GM10248 (cell line): ENCODE measurements around the gene PCDHGA2.
"Not testable (repeated sequence)": the region's sequence is repeated elsewhere in the genome, so short reads cannot be mapped to it uniquely, and the experiment has no call there.

Experiments used
- CTCF ChIA-PET: fragments of 300-600 bp; sonication (Branson Sonifier 250); formaldehyde crosslinking; extraction: SDS; loops from one replicate; lab custom pipeline; 2021; ENCODE audit warnings: antibody characterized with exemption; lab: Yijun Ruan, JAX
- POLR2A ChIA-PET: fragments of 350-650 bp; sonication (Branson Sonifier 250); formaldehyde crosslinking; extraction: SDS; loops from one replicate; lab custom pipeline; 2020; ENCODE audit warnings: antibody characterized with exemption; lab: Yijun Ruan, JAX
- DNase-seq: peaks from one replicate; pipeline ENCODE4 v3.0.0; 2012; ENCODE audit errors: extremely low spot score
- TF ChIP-seq, protein P1 (sequence below): IDR thresholded peaks from 2 replicates; pipeline ENCODE4 v1.5.1; 2012; ENCODE audit warnings: mild to moderate bottlenecking, low read depth; ENCODE audit errors: extremely low read depth, missing control alignments, control extremely low read depth

Gene PCDHGA2

DNA sequence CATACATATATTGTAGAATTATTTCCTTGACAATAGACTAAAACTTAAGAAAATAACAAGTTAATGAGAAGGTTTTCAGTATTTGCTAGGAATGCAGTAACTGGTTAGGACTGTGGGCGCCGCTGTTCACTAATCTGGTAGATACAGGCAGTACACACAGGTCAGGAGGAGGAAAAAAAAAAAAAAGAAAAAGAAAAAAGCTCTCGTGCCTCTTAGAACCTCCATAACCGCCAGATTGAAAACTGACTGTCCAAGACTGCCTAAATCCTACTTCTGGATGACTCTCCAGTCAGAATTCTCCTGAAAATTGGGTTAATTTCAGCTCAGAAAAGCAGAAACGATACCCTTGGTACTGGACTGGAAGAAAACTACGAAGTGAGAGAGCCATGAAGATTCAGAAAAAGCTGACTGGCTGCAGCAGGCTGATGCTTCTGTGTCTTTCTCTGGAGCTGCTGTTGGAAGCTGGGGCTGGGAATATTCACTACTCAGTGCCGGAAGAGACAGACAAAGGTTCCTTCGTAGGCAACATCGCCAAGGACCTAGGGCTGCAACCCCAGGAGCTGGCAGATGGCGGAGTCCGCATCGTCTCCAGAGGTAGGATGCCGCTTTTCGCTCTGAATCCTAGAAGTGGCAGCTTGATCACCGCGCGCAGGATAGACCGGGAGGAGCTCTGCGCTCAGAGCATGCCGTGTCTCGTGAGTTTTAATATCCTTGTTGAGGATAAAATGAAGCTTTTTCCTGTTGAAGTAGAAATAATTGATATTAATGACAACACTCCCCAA is 8.1 kb upstream of the PCDHGA2 start, which contains the start of gene PCDHGA1:
Gene PCDHGA1, plus strand, starts transcription at position 216 of the 782 bp plus-strand sequence.
- POLR2A ChIA-PET = interaction anchor here (1.1 kb wide), 1 partner anchor 11 kb away, joined by 4 read pairs; no protein-coding TSS in a partner anchor
- CTCF ChIA-PET = interaction anchor here (0.6 to 4.4 kb wide), 25 partner anchors 9 to 235 kb away, joined by 3 to 53 read pairs (median 5); partner anchors contain the start of genes PCDHB14, PCDHGA10, PCDHGA11 and PCDHGA3
- TF ChIP-seq, protein P1, sequence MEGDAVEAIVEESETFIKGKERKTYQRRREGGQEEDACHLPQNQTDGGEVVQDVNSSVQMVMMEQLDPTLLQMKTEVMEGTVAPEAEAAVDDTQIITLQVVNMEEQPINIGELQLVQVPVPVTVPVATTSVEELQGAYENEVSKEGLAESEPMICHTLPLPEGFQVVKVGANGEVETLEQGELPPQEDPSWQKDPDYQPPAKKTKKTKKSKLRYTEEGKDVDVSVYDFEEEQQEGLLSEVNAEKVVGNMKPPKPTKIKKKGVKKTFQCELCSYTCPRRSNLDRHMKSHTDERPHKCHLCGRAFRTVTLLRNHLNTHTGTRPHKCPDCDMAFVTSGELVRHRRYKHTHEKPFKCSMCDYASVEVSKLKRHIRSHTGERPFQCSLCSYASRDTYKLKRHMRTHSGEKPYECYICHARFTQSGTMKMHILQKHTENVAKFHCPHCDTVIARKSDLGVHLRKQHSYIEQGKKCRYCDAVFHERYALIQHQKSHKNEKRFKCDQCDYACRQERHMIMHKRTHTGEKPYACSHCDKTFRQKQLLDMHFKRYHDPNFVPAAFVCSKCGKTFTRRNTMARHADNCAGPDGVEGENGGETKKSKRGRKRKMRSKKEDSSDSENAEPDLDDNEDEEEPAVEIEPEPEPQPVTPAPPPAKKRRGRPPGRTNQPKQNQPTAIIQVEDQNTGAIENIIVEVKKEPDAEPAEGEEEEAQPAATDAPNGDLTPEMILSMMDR = peak; percentile 73
- DNase-seq = peak; percentile 45

DNA sequence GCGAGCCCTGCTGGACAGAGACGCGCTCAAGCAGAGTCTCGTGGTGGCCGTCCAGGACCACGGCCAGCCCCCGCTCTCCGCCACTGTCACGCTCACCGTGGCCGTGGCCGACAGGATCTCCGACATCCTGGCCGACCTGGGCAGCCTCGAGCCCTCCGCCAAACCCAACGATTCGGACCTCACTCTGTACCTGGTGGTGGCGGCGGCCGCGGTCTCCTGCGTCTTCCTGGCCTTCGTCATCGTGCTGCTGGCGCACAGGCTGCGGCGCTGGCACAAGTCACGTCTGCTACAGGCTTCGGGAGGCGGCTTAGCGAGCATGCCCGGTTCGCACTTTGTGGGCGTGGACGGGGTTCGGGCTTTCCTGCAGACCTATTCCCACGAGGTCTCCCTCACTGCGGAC is 6.0 kb upstream of the PCDHGA2 start:
- CTCF ChIA-PET = interaction anchor here (1.7 to 3.5 kb wide), 3 partner anchors 12 to 235 kb away, joined by 5 to 20 read pairs (median 6); partner anchors contain the start of genes PCDHGA10 and TAF7
- DNase-seq, POLR2A ChIA-PET: not testable (repeated sequence)

DNA sequence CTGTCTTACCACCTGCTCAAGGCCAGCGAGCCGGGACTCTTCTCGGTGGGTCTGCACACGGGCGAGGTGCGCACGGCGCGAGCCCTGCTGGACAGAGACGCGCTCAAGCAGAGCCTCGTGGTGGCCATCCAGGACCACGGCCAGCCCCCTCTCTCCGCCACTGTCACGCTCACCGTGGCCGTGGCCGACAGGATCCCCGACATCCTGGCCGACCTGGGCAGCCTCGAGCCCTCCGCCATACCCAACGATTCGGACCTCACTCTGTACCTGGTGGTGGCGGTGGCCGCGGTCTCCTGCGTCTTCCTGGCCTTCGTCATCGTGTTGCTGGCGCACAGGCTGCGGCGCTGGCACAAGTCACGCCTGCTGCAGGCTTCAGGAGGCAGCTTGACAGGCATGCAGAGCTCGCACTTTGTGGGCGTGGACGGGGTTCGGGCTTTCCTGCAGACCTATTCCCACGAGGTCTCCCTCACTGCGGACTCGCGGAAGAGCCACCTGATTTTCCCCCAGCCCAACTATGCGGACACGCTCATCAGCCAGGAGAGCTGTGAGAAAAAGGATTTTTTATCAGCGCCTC is 2.3 kb downstream of the PCDHGA2 start:
- DNase-seq, POLR2A ChIA-PET: not testable (repeated sequence)
- CTCF ChIA-PET = interaction anchor here (2.2 kb wide), 1 partner anchor 10 kb away, joined by 7 read pairs; the partner anchor contains the start of gene PCDHGA1

DNA sequence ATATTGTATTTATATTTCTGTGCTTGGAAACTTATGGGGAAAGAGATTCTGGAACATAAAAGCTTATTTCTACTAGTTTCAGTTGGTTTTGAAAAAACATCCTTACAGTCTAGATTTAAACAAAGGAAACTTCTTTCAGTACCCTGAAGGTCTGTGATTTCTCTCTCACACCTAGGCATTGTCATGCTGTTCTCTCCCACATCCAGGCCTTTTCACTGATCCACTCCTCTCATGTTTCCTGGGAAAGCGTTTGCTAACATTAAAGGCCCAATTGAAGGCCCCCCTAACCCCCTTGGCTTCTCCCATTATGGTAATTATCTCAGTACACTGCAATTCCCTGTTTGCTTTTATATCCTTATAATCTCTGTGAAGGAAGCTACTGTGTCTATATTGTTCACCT is 4.2 kb downstream of the PCDHGA2 start:
- TF ChIP-seq, protein P1 = no peak
- CTCF ChIA-PET = interaction anchor here (0.9 to 2.3 kb wide), 6 partner anchors 12 to 221 kb away, joined by 3 to 7 read pairs (median 5); partner anchors contain the start of genes PCDHGA1, PCDHGA10, PCDHGA12 and TAF7
- DNase-seq = no peak
- POLR2A ChIA-PET = no interaction called here

DNA sequence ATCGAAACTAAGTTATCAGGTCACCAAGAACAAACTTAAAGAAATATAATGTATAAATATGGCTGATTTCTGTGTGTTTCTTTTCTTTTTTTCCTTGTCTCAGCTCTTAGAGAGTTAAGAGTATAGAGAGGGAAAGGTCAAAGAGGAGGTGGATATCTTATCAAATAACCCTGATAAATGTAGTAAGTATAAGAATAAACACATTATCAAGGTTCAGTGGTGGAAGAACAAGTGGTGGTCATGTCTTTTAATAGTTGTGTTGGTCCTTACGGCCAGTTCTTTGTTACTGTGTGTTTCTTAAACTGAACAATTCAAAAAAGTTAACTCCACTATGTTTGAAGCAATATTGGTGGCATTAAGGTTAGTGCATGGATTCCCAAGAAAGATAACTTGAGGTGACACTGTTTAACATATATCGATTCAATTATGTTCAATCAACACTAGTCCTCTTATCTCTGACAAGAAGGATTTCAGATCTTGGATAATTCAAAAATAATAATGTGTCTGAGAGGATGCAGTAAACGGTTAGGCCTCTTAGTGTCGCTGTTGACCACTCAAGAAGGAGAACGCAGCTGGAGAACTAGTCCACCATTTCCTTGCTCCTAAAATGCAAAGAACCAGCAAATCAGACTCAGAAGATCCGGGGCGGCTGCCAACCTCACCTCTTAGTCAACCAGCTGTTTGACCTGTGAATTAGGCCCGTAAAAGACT is 4.8 kb downstream of the PCDHGA2 start, which contains the start of gene PCDHGA3:
Gene PCDHGA3, plus strand, starts transcription at position 588 of the 711 bp plus-strand sequence. CDS start 205 bp downstream, outside the sequence.
- CTCF ChIA-PET = interaction anchor here (1.2 to 2.3 kb wide), 6 partner anchors 13 to 220 kb away, joined by 4 to 7 read pairs (median 4); partner anchors contain the start of genes PCDHGA1, PCDHGA10 and PCDHGA12
- POLR2A ChIA-PET = no interaction called here
- TF ChIP-seq, protein P1 = no peak
- DNase-seq = no peak

DNA sequence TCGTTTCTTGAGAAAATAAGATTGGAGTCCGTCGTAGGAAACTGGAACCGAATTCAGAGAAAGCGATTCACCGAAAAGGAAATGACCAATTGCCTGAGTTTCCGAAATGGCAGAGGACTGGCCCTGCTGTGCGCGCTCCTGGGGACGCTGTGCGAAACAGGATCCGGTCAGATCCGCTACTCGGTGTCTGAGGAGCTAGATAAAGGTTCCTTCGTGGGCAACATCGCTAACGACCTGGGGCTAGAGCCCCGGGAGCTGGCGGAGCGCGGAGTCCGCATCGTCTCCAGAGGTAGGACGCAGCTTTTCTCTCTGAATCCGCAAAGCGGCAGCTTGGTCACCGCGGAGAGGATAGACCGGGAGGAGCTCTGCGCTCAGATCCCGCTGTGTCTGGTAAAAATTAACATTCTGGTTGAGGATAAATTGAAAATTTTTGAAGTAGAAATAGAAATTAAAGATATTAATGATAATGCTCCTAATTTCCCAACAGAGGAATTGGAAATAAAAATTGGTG is 5.4 kb downstream of the PCDHGA2 start:
- CTCF ChIA-PET = interaction anchor here (1.0 to 2.3 kb wide), 7 partner anchors 13 to 220 kb away, joined by 4 to 7 read pairs (median 5); partner anchors contain the start of genes PCDHGA1, PCDHGA10, PCDHGA12 and PCDHGB2
- DNase-seq = no peak
- TF ChIP-seq, protein P1 = no peak
- POLR2A ChIA-PET = no interaction called here
